GM13977 (cell line): ENCODE results near the gene AMIGO2.
"Not testable (repeated sequence)": the region's sequence is repeated elsewhere in the genome, so short reads cannot be mapped to it uniquely, and the experiment has no call there.

ENCODE experiments used
- DNase-seq: peaks from one replicate; pipeline ENCODE4 v3.0.0; 2012; ENCODE audit warnings: low spot score
- CTCF ChIP-seq: IDR thresholded peaks from 2 replicates; pipeline ENCODE4 v1.5.1; 2012; ENCODE audit warnings: mild to moderate bottlenecking, control low read depth; ENCODE audit not compliant: insufficient read depth; ENCODE audit errors: extremely low read depth, missing control alignments
- in situ Hi-C: fragments of 300-500 bp; cut with MboI; formaldehyde crosslinking; loops from one replicate; pipeline ENCODE4 v1.12.0; 2022; ENCODE audit warnings: low sequenced_read_pairs, low pct_unique_long_range_greater_than_20kb, mixed read lengths, inconsistent platforms; ENCODE audit not compliant: unreplicated experiment

The AMIGO2 gene

GRCh38 chr12:47079468-47079980 is at the start of gene AMIGO2, which contains the start of gene PCED1B:
AMIGO2 (minus strand) TSS chr12:47079959; CDS start chr12:47079002, 957 bp downstream.
PCED1B (plus strand) TSS chr12:47079621; CDS start chr12:47235064, 155,443 bp downstream.
- in situ Hi-C loops = no loop called here
- peak; percentile 53 for DNase-seq
- TF ChIP-seq CTCF = peak; percentile 45

- DNase-seq = no peak
- TF ChIP-seq CTCF = no peak
- in situ Hi-C loops = no loop called here
Measured at GRCh38 chr12:47126246-47126645, 46.5 kb upstream of the AMIGO2 start.

GRCh38 chr12:47124451-47124850 is 44.7 kb upstream of the AMIGO2 start:
- DNase-seq = no peak
- no peak for TF ChIP-seq CTCF
- in situ Hi-C loops = no loop called here

- DNase-seq = no peak
- no peak for TF ChIP-seq CTCF
- in situ Hi-C loops = no loop called here
Measured at GRCh38 chr12:47123730-47124129, 44.0 kb upstream of the AMIGO2 start.

GRCh38 chr12:47122602-47123001 is 42.8 kb upstream of the AMIGO2 start:
- DNase-seq = no peak
- in situ Hi-C loops = no loop called here
- TF ChIP-seq CTCF = no peak

GRCh38 chr12:47121146-47121545 is 41.4 kb upstream of the AMIGO2 start:
- TF ChIP-seq CTCF = no peak
- in situ Hi-C loops = no loop called here
- no peak for DNase-seq

- in situ Hi-C loops = no loop called here
Measured at GRCh38 chr12:47120736-47121135, 41.0 kb upstream of the AMIGO2 start.

GRCh38 chr12:47117305-47117704 is 37.5 kb upstream of the AMIGO2 start:
- DNase-seq = not testable (repeated sequence)

More at GRCh38 chr12:47120736-47121135, 41.0 kb upstream of the AMIGO2 start:
- no peak for TF ChIP-seq CTCF
- DNase-seq = no peak

More at GRCh38 chr12:47117305-47117704, 37.5 kb upstream of the AMIGO2 start:
- in situ Hi-C loops = not testable (repeated sequence)
